Smooth muscle cell (in vitro differentiated cells): ENCODE results near the gene TBC1D30. TPM values are rescaled to one million over a fixed set of nuclear protein-coding genes. Genes with fewer than 3 reads are reported as not detected.

ENCODE experiments used
- DNase-seq: peaks from one replicate; lab custom pipeline; 2025; ENCODE audit not compliant: unreplicated experiment; lab: John Stamatoyannopoulos, UW
- H2AFZ ChIP-seq: fragments of 200-600 bp; sonication (generic); 2 replicates; pipeline ENCODE4 v1.6.0; 2016; ENCODE audit warnings: antibody characterized with exemption, low read depth, mild to moderate bottlenecking
- H3F3A ChIP-seq: fragments of 200-600 bp; sonication (generic); 2 replicates; pipeline ENCODE4 v1.6.0; 2017; ENCODE audit warnings: antibody characterized with exemption, low read depth
- H3K27ac ChIP-seq: fragments of 200-600 bp; sonication (generic); 2 replicates; pipeline ENCODE4 v1.5.1; 2016; ENCODE audit warnings: low read depth, mild to moderate bottlenecking
- H3K27me3 ChIP-seq: fragments of 200-600 bp; sonication (generic); 2 replicates; pipeline ENCODE4 v1.6.1; 2016; ENCODE audit warnings: low read depth, mild to moderate bottlenecking
- H3K36me3 ChIP-seq: fragments of 200-600 bp; sonication (generic); 2 replicates; pipeline ENCODE4 v1.5.1; 2016; ENCODE audit warnings: low read depth
- H3K4me1 ChIP-seq: fragments of 200-600 bp; sonication (generic); 2 replicates; pipeline ENCODE4 v1.5.1; 2016; ENCODE audit warnings: low read depth
- H3K4me2 ChIP-seq: fragments of 200-600 bp; sonication (generic); 2 replicates; pipeline ENCODE4 v1.6.0; 2016; ENCODE audit warnings: mild to moderate bottlenecking
- H3K4me3 ChIP-seq: fragments of 200-600 bp; sonication (generic); 2 replicates; pipeline ENCODE4 v1.5.1; 2016; ENCODE audit warnings: mild to moderate bottlenecking
- H3K79me2 ChIP-seq: fragments of 200-600 bp; sonication (generic); 2 replicates; pipeline ENCODE4 v1.6.0; 2016; ENCODE audit warnings: low read depth, mild to moderate bottlenecking
- H3K9ac ChIP-seq: fragments of 200-600 bp; sonication (generic); 2 replicates; pipeline ENCODE4 v1.6.0; 2016; ENCODE audit warnings: low read depth
- H3K9me3 ChIP-seq: fragments of 200-600 bp; sonication (generic); replicated peaks from 2 replicates; pipeline ENCODE4 v1.5.1; 2016; ENCODE audit warnings: low read depth
- H4K20me1 ChIP-seq: fragments of 200-600 bp; sonication (generic); 2 replicates; pipeline ENCODE4 v1.6.0; 2016; ENCODE audit warnings: low read depth
- CTCF ChIP-seq: fragments of 200-600 bp; sonication (generic); IDR thresholded peaks from 2 replicates; pipeline ENCODE4 v1.5.1; 2017; ENCODE audit warnings: borderline replicate concordance, mild to moderate bottlenecking, antibody characterized with exemption; ENCODE audit not compliant: insufficient read depth, poor library complexity, severe bottlenecking
- WGBS: methylation state at CpG from one replicate; pipeline ENCODE4 v1.1.7; 2016; ENCODE audit warnings: low lambda C conversion rate; 5-methylcytosine and 5-hydroxymethylcytosine counted together
- polyA plus RNA-seq: library from polyadenylated mRNA; unstranded; fragments of >200 nt; fragmentation: Nextera tagmentation; extraction: Ambion mirVana; gene quantifications from 2 replicates; pipeline ENCODE4 v1.2.1, GENCODE V29; 2016
- total RNA-seq: library from RNA; depleted of rRNA; stranded (reverse); fragments of >200 nt; gene quantifications from 2 replicates; pipeline ENCODE4 v1.2.3, GENCODE V29; 2014

Gene TBC1D30
- total and polyA plus RNA-seq, 2 experiments from 2014 or later = 0.67 to 2.3 TPM

DNA sequence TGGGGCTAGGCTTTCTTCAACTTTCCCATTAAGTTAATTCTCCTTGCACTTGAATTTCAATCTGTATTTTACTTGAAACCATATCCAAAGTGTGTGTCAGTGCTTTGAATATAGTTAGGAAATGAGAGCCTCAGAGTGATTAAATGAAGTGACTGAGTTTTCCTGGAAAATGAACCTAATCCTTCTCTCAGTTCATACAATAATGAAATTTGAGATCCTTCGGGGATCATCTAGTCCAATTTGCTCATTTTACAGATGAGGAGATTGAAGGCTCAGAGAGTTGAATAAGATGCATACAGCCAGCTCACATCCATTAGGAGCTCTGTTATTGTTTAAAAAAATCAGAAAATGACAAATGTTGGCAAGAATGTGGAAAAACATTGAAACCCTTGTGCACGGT, 18.3 kb upstream of the TBC1D30 start:
- Histone ChIP-seq H3K4me2 (no peak overlapping the region), H3K27me3 (peaks cover 12% of the 10 kb centered on the region), H3K4me3 (no peak overlapping the region), H4K20me1 (no peaks in the 10 kb centered on the region), H3K9me3 (no peaks in the 10 kb centered on the region), H2AFZ (no peak overlapping the region), H3K9ac (no peak overlapping the region), H3K4me1 (no peaks in the 10 kb centered on the region), H3F3A (no peaks in the 10 kb centered on the region), H3K79me2 (no peaks in the 10 kb centered on the region), H3K27ac (no peak overlapping the region), H3K36me3 (no peaks in the 10 kb centered on the region)
- 97% methylated on average over 2 of the region's 2 CpGs for WGBS
- TF ChIP-seq CTCF = no peak
- DNase-seq = no peak

GRCh38 chr12:64806593-64807460, 17.6 kb upstream of the TBC1D30 start:
- DNase-seq = no peak
- WGBS = 87% methylated on average over 7 of the region's 7 CpGs
- Histone ChIP-seq H3K4me2 (no peak overlapping the region), H3K9me3 (no peaks in the 10 kb centered on the region), H3K4me3 (no peak overlapping the region), H3F3A (no peaks in the 10 kb centered on the region), H3K27ac (no peak overlapping the region), H3K4me1 (no peaks in the 10 kb centered on the region), H3K27me3 (peaks cover 9% of the 10 kb centered on the region), H3K36me3 (no peaks in the 10 kb centered on the region), H4K20me1 (no peaks in the 10 kb centered on the region), H3K79me2 (no peaks in the 10 kb centered on the region), H2AFZ (no peak overlapping the region), H3K9ac (no peak overlapping the region)
- no peak for TF ChIP-seq CTCF

- Histone ChIP-seq H3K27ac (no peak overlapping the region), H3K79me2 (no peaks in the 10 kb centered on the region), H3K4me2 (no peak overlapping the region), H3K27me3 (peaks cover 9% of the 10 kb centered on the region), H3K9me3 (no peaks in the 10 kb centered on the region), H3K9ac (no peak overlapping the region), H4K20me1 (no peaks in the 10 kb centered on the region), H3F3A (no peaks in the 10 kb centered on the region), H3K4me3 (no peak overlapping the region), H3K4me1 (no peaks in the 10 kb centered on the region), H3K36me3 (no peaks in the 10 kb centered on the region), H2AFZ (no peak overlapping the region)
- no peak for DNase-seq
- TF ChIP-seq CTCF = no peak
- WGBS = 80% methylated on average over 5 of the region's 5 CpGs
Observed at GRCh38 chr12:64808110-64808509, 16.3 kb upstream of the TBC1D30 start.

GRCh38 chr12:64810831-64811230, 13.6 kb upstream of the TBC1D30 start:
- Histone ChIP-seq H3K36me3 (no peaks in the 10 kb centered on the region), H3F3A (no peaks in the 10 kb centered on the region), H3K27me3 (no peaks in the 10 kb centered on the region), H3K27ac (no peak overlapping the region), H3K9ac (no peak overlapping the region), H3K4me2 (no peak overlapping the region), H3K4me1 (no peaks in the 10 kb centered on the region), H3K9me3 (no peaks in the 10 kb centered on the region), H2AFZ (no peak overlapping the region), H4K20me1 (no peaks in the 10 kb centered on the region), H3K79me2 (no peaks in the 10 kb centered on the region), H3K4me3 (no peak overlapping the region)
- TF ChIP-seq CTCF = no peak
- 83% methylated on average over 1 of the region's 1 CpG for WGBS
- DNase-seq = no peak
